AG04450 (cell line): ENCODE data around the gene FSTL4. TPM values are rescaled to one million over a fixed set of nuclear protein-coding genes. Genes with fewer than 3 reads are reported as not detected.

Source experiments
- CTCF ChIA-PET: fragments of 300-600, 350-600 bp; formaldehyde crosslinking; extraction: SDS; loops from one replicate; lab custom pipeline; 2022; ENCODE audit warnings: antibody characterized with exemption, inconsistent platforms; lab: Charles Lee
- POLR2A ChIA-PET: fragments of 350-600 bp; formaldehyde crosslinking; extraction: SDS; loops from one replicate; lab custom pipeline; 2021; ENCODE audit warnings: antibody characterized with exemption, inconsistent platforms; lab: Yijun Ruan, JAX
- DNase-seq: peaks from one replicate; pipeline ENCODE4 v3.0.0-alpha.2; 2011; ENCODE audit warnings: low read depth, low spot score
- H3K27ac ChIP-seq: one replicate; pipeline ENCODE4 v1.5.1; 2012; ENCODE audit warnings: low read depth, low read length, control low read depth
- H3K27me3 ChIP-seq: one replicate; pipeline ENCODE4 v1.6.0; 2012; ENCODE audit warnings: low read length; ENCODE audit not compliant: control insufficient read depth, insufficient read depth
- H3K4me3 ChIP-seq: 2 replicates; pipeline ENCODE4 v1.5.1; 2011; ENCODE audit warnings: mild to moderate bottlenecking, low read depth, low read length, control low read depth
- H3K9me3 ChIP-seq: 2 replicates; pipeline ENCODE4 v1.5.1; 2012; ENCODE audit warnings: low read length; ENCODE audit not compliant: control insufficient read depth, insufficient read depth
- CTCF ChIP-seq: IDR thresholded peaks from 2 replicates; pipeline ENCODE4 v1.5.1; 2011; ENCODE audit warnings: low read depth, low read length, control low read depth, inconsistent platforms
- polyA plus RNA-seq: library from polyadenylated mRNA; depleted of rRNA; stranded (reverse); fragments of >200 nt; gene quantifications from 2 replicates; pipeline ENCODE4 v1.2.3, GENCODE V29; 2011

The FSTL4 gene
- polyA plus RNA-seq, 1 experiment = 0.11 TPM

GRCh38 chr5:133325864-133326263, 286.5 kb downstream of the FSTL4 start:
- no peak overlapping the region for H3K27ac ChIP-seq
- ChIA-PET CTCF (no interaction called here), POLR2A (no interaction called here)
- no peaks in the 10 kb centered on the region for H3K9me3 ChIP-seq
- peaks cover 26% of the 10 kb centered on the region for H3K27me3 ChIP-seq
- no peak overlapping the region for H3K4me3 ChIP-seq
- no peak for DNase-seq
- TF ChIP-seq CTCF = no peak

GRCh38 chr5:133324926-133325325, 287.4 kb downstream of the FSTL4 start:
- ChIA-PET POLR2A (no interaction called here), CTCF (no interaction called here)
- no peak overlapping the region for H3K27ac ChIP-seq
- H3K27me3 ChIP-seq = peaks cover 21% of the 10 kb centered on the region
- no peak overlapping the region for H3K4me3 ChIP-seq
- no peaks in the 10 kb centered on the region for H3K9me3 ChIP-seq
- DNase-seq = no peak
- TF ChIP-seq CTCF = no peak

- H3K27me3 ChIP-seq = peaks cover 21% of the 10 kb centered on the region
- ChIA-PET POLR2A (no interaction called here), CTCF (no interaction called here)
- TF ChIP-seq CTCF = no peak
- H3K27ac ChIP-seq = no peak overlapping the region
- no peaks in the 10 kb centered on the region for H3K9me3 ChIP-seq
- DNase-seq = no peak
- no peak overlapping the region for H3K4me3 ChIP-seq
These were observed 288.6 kb downstream of the FSTL4 start for GRCh38 chr5:133323494-133324457.

GRCh38 chr5:133322743-133323142, 289.6 kb downstream of the FSTL4 start:
- peaks cover 19% of the 10 kb centered on the region for H3K27me3 ChIP-seq
- DNase-seq = no peak
- no peak overlapping the region for H3K4me3 ChIP-seq
- H3K9me3 ChIP-seq = no peaks in the 10 kb centered on the region
- ChIA-PET POLR2A (no interaction called here), CTCF (interaction anchor here (0.7 kb wide), 1 partner anchor 212 kb away, joined by 6 read pairs; no protein-coding TSS in a partner anchor)
- no peak for TF ChIP-seq CTCF
- H3K27ac ChIP-seq = no peak overlapping the region

- H3K27me3 ChIP-seq = peaks cover 19% of the 10 kb centered on the region
- H3K9me3 ChIP-seq = no peaks in the 10 kb centered on the region
- no peak for TF ChIP-seq CTCF
- no peak overlapping the region for H3K27ac ChIP-seq
- DNase-seq = no peak
- H3K4me3 ChIP-seq = no peak overlapping the region
- CTCF ChIA-PET = no interaction called here
- POLR2A ChIA-PET = no interaction called here
These were observed 290.4 kb downstream of the FSTL4 start for GRCh38 chr5:133321833-133322420.
